Prostate gland (tissue), 2 donors: ENCODE results near the gene NPNT. TPM values are rescaled to one million over a fixed set of nuclear protein-coding genes. Genes with fewer than 3 reads are reported as not detected.

Experiments used
- DNase-seq: peaks from one replicate; pipeline ENCODE4 v3.0.0-alpha.2; 2019; ENCODE audit warnings: low spot score
- H3K27ac ChIP-seq, 2 donors: fragments of 200-600 bp; sonication (generic); 2 replicates each; pipeline ENCODE4 v1.5.1; 2017 to 2019
- H3K27me3 ChIP-seq: fragments of 200-600 bp; sonication (generic); replicated peaks from 2 replicates; pipeline ENCODE4 v1.5.1; 2019; ENCODE audit not compliant: insufficient read depth
- H3K36me3 ChIP-seq, 2 donors: fragments of 200-600 bp; sonication (generic); 1 replicate in 1 of 2; 2 replicates in 1 of 2; pipeline versions ENCODE4 v1.5.1 to v1.8.1; 2017 to 2019
- H3K4me1 ChIP-seq: fragments of 200-600 bp; sonication (generic); replicated peaks from 2 replicates; pipeline ENCODE4 v1.5.1; 2019
- H3K4me3 ChIP-seq, 2 donors: fragments of 200-600 bp; sonication (generic); 2 replicates each; pipeline ENCODE4 v1.5.1; 2017 to 2019
- H3K9me3 ChIP-seq: fragments of 200-600 bp; sonication (generic); 2 replicates; pipeline ENCODE4 v1.5.1; 2017
- CTCF ChIP-seq, 4 experiments: fragments of 200-600 bp in 2 of 4; fragments of 450-650 bp in 2 of 4; sonication (generic) in 2 of 4; IDR thresholded peaks; 1 replicate in 3 of 4; 2 replicates in 1 of 4; pipeline ENCODE4 v1.5.1; 2016 to 2019; ENCODE audit warnings: antibody characterized with exemption in 4 of 4, mild to moderate bottlenecking in 2 of 4, moderate library complexity in 2 of 4
- POLR2A ChIP-seq: fragments of 450-650 bp; IDR thresholded peaks from one replicate; pipeline ENCODE4 v1.6.1; 2016; ENCODE audit warnings: antibody characterized with exemption, mild to moderate bottlenecking
- POLR2AphosphoS5 ChIP-seq: sonication (generic); formaldehyde crosslinking; IDR thresholded peaks from one replicate; pipeline ENCODE4 v1.6.1; 2017; ENCODE audit warnings: antibody characterized with exemption
- WGBS: methylation state at CpG from one replicate; pipeline ENCODE4 v1.1.5; 2018; 5-methylcytosine and 5-hydroxymethylcytosine counted together
- intact Hi-C: fragments of 100-400 bp; cut with DNase I; formaldehyde crosslinking; loops from one replicate; pipeline ENCODE4 v1.14.2; 2022
- total RNA-seq, 2 donors: library from RNA; depleted of rRNA; stranded (reverse); fragments of >200 nt; gene quantifications; one replicate each; pipeline ENCODE4 v1.1.0, GENCODE V29; 2016

Gene NPNT
- total RNA-seq, 2 donors from 2014 or later = 25.2 to 53.0 TPM

DNA sequence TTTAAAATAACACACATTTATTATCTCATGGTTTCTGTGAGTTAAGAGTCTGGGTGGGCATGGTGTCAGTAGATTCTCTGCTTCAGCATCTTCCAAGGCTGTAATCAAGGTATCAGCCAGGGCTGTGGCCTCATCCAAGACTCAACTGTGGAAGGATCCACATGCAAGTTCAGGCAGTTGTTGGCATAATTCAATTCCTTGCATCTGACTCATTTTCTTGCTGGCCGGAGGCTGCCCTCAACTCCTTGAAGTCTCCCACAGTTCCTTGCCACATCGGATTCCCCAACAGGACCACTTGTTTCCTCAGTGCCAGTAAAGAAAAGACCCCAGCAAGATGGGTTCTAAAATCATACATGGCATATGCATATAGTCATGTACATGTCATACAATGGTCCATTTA, 93.4 kb downstream of the NPNT start:
- WGBS = 77% methylated on average over 2 of the region's 2 CpGs
- no peak overlapping the region for H3K27ac ChIP-seq

GRCh38 chr4:105989485-105990242, 94.4 kb downstream of the NPNT start:
- TF ChIP-seq POLR2AphosphoS5 (no peak), POLR2A (no peak), CTCF (IDR thresholded peaks at IDR 0.05) (no peak)

More for the DNA sequence above, 93.4 kb downstream of the NPNT start:
- Histone ChIP-seq H3K36me3 (no peaks in the 10 kb centered on the region), H3K4me3 (no peak overlapping the region), H3K27me3 (no peaks in the 10 kb centered on the region), H3K9me3 (no peaks in the 10 kb centered on the region), H3K4me1 (no peaks in the 10 kb centered on the region)
- intact Hi-C loops = no loop called here
- DNase-seq = no peak
- no peak for TF ChIP-seq POLR2AphosphoS5
- TF ChIP-seq POLR2A = no peak
- TF ChIP-seq CTCF (IDR thresholded peaks at IDR 0.05) = no peak

GRCh38 chr4:105990933-105991332, 95.7 kb downstream of the NPNT start:
- H3K36me3 ChIP-seq = no peaks in the 10 kb centered on the region
- no peak for TF ChIP-seq CTCF (IDR thresholded peaks at IDR 0.05)
- peak; percentile 77 for TF ChIP-seq POLR2AphosphoS5
- no peaks in the 10 kb centered on the region for H3K9me3 ChIP-seq
- H3K4me1 ChIP-seq = no peaks in the 10 kb centered on the region
- intact Hi-C loops = no loop called here
- no peaks in the 10 kb centered on the region for H3K27me3 ChIP-seq
- 14% methylated on average over 3 of the region's 3 CpGs for WGBS
- peak overlapping the region; percentile 47 to 55 for H3K27ac ChIP-seq
- peak; percentile 84 for DNase-seq
- H3K4me3 ChIP-seq = no peak overlapping the region

More at GRCh38 chr4:105989485-105990242, 94.4 kb downstream of the NPNT start:
- Histone ChIP-seq H3K27ac (peak overlapping the region in 1 of 2 donors; percentile 47), H3K4me3 (no peak overlapping the region), H3K36me3 (no peaks in the 10 kb centered on the region), H3K4me1 (no peaks in the 10 kb centered on the region), H3K27me3 (no peaks in the 10 kb centered on the region), H3K9me3 (no peaks in the 10 kb centered on the region)
- DNase-seq = no peak
- 52% methylated on average over 2 of the region's 2 CpGs for WGBS
- intact Hi-C loops = no loop called here

- Histone ChIP-seq H3K27me3 (no peaks in the 10 kb centered on the region), H3K9me3 (no peaks in the 10 kb centered on the region), H3K36me3 (no peaks in the 10 kb centered on the region), H3K4me1 (no peaks in the 10 kb centered on the region), H3K27ac (peak overlapping the region in 1 of 2 donors; percentile 55), H3K4me3 (no peak overlapping the region)
- TF ChIP-seq CTCF (IDR thresholded peaks at IDR 0.05) = no peak
- no peak for TF ChIP-seq POLR2A
- no peak for TF ChIP-seq POLR2AphosphoS5
- no peak for DNase-seq
- intact Hi-C loops = no loop called here
- WGBS = 92% methylated on average over 8 of the region's 8 CpGs
These were observed 96.5 kb downstream of the NPNT start for GRCh38 chr4:105991726-105992125.

- H3K27ac ChIP-seq = no peak overlapping the region
- no peak for TF ChIP-seq POLR2AphosphoS5
- no peak for TF ChIP-seq POLR2A
- TF ChIP-seq CTCF (IDR thresholded peaks at IDR 0.05) = no peak
These were observed 97.5 kb downstream of the NPNT start for GRCh38 chr4:105992641-105993305.

More at GRCh38 chr4:105992641-105993305, 97.5 kb downstream of the NPNT start:
- H3K27me3 ChIP-seq = no peaks in the 10 kb centered on the region
- H3K4me1 ChIP-seq = no peaks in the 10 kb centered on the region
- 100% methylated on average over 2 of the region's 2 CpGs for WGBS
- H3K36me3 ChIP-seq = no peaks in the 10 kb centered on the region
- intact Hi-C loops = no loop called here
- H3K4me3 ChIP-seq = no peak overlapping the region
- no peak for DNase-seq
- no peaks in the 10 kb centered on the region for H3K9me3 ChIP-seq
